Liver (tissue), 3 donors: ENCODE data around the gene ST3GAL3.

Experiments
- CTCF ChIP-seq: fragments of 150-350 bp; IDR thresholded peaks from 2 replicates; pipeline ENCODE4 v1.5.1; 2017; ENCODE audit warnings: improper control_type of control experiment, low read depth, low read length; ENCODE audit not compliant: missing input control
- EGR1 ChIP-seq, 2 donors: IDR thresholded peaks; 2 replicates each; pipeline ENCODE4 v1.6.1; 2016 to 2018; ENCODE audit warnings: antibody characterized with exemption in 2 of 2, low read depth in 2 of 2
- FOXA1 ChIP-seq: IDR thresholded peaks from 2 replicates; pipeline ENCODE4 v1.6.1; 2016; ENCODE audit warnings: antibody characterized with exemption
- JUND ChIP-seq, 2 donors: IDR thresholded peaks; 2 replicates each; pipeline ENCODE4 v1.6.1; 2016; ENCODE audit warnings: antibody characterized with exemption in 2 of 2
- MAX ChIP-seq: IDR thresholded peaks from 2 replicates; pipeline ENCODE4 v1.6.1; 2016; ENCODE audit warnings: antibody characterized with exemption
- RAD21 ChIP-seq, 2 donors: IDR thresholded peaks; 2 replicates each; pipeline ENCODE4 v1.6.1; 2016; ENCODE audit warnings: antibody characterized with exemption in 2 of 2, mild to moderate bottlenecking in 2 of 2
- REST ChIP-seq: IDR thresholded peaks from 2 replicates; pipeline ENCODE4 v1.6.1; 2016; ENCODE audit warnings: antibody characterized with exemption, mild to moderate bottlenecking
- RXRA ChIP-seq, 2 donors: IDR thresholded peaks; 2 replicates each; pipeline ENCODE4 v1.6.1; 2017 to 2018; ENCODE audit warnings: antibody characterized with exemption in 2 of 2, mild to moderate bottlenecking in 1 of 2
- SP1 ChIP-seq: IDR thresholded peaks from 2 replicates; pipeline ENCODE4 v1.6.1; 2018; ENCODE audit warnings: antibody characterized with exemption, mild to moderate bottlenecking
- TAF1 ChIP-seq: conservative IDR thresholded peaks from 2 replicates; pipeline ENCODE4 v1.6.1; 2016; ENCODE audit warnings: antibody characterized with exemption, mild to moderate bottlenecking
- YY1 ChIP-seq: IDR thresholded peaks from 2 replicates; pipeline ENCODE4 v1.6.1; 2016; ENCODE audit warnings: antibody characterized with exemption, mild to moderate bottlenecking
- TF ChIP-seq, protein P1 (sequence below): IDR thresholded peaks from 2 replicates; pipeline ENCODE4 v1.6.1; 2016; ENCODE audit warnings: antibody characterized with exemption
- donor health status: healthy.
- donor health status: healthy.

GRCh38 chr1:43925846-43926245 lies 218.5 kb downstream of the ST3GAL3 start:
- TF ChIP-seq MAX (no peak), CTCF (no peak), RAD21 (IDR thresholded peaks at IDR 0.05) (no peak), YY1 (no peak), FOXA1 (no peak), SP1 (no peak), TAF1 (no peak), REST (no peak), EGR1 (IDR thresholded peaks at IDR 0.05; ENCODE audit: low read depth in 2 of 2) (no peak), JUND (IDR thresholded peaks at IDR 0.05) (no peak), RXRA (IDR thresholded peaks at IDR 0.05) (no peak)
- TF ChIP-seq, protein P1, sequence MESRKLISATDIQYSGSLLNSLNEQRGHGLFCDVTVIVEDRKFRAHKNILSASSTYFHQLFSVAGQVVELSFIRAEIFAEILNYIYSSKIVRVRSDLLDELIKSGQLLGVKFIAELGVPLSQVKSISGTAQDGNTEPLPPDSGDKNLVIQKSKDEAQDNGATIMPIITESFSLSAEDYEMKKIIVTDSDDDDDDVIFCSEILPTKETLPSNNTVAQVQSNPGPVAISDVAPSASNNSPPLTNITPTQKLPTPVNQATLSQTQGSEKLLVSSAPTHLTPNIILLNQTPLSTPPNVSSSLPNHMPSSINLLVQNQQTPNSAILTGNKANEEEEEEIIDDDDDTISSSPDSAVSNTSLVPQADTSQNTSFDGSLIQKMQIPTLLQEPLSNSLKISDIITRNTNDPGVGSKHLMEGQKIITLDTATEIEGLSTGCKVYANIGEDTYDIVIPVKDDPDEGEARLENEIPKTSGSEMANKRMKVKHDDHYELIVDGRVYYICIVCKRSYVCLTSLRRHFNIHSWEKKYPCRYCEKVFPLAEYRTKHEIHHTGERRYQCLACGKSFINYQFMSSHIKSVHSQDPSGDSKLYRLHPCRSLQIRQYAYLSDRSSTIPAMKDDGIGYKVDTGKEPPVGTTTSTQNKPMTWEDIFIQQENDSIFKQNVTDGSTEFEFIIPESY: no peak
